ENCODE measurements around the gene CHRND.
A peak's percentile ranks its signal among the peaks of the same experiment; 100 is the strongest.

The CHRND gene

DNA sequence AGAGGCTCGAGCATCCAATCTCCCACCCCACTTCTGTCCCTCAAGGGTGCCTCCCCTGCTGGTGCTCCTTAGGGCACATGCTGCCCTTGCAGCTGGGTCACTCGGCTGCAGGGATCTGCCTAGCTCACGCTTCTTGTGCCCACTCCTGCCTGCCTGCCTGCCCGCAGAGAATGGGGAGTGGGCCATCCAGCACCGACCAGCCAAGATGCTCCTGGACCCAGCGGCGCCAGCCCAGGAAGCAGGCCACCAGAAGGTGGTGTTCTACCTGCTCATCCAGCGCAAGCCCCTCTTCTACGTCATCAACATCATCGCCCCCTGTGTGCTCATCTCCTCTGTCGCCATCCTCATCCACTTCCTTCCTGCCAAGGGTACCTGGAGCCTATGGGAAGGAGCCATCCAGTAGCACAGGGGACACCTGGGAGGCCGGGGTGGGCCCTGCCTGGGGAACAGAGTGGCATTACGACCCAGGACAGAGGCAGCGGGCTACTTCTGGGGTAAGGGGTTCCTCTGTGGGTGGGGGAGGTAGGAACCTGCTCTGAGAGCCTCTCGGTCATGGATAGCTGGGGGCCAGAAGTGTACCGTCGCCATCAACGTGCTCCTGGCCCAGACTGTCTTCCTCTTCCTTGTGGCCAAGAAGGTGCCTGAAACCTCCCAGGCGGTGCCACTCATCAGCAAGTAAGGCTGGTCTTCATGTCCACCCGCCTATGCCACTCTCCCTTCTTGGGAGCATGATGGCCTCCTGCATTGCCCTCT is 16.9 kb downstream of the CHRND start:
- H3K9me3 ChIP-seq = no peaks in the 10 kb centered on the region; the same call in 1 of the 2 replicates
- in situ Hi-C loops (cut with MboI; ENCODE audit: low sequenced_read_pairs) = no loop called here
- peaks cover 18% of the 10 kb centered on the region for H3K36me3 ChIP-seq (replicated peaks)
- H3K27me3 ChIP-seq (ENCODE audit: low read depth) = no peaks in the 10 kb centered on the region
- no peaks in the 10 kb centered on the region for H3K4me1 ChIP-seq
- H3K4me3 ChIP-seq = no peak overlapping the region
- no peak for DNase-seq (ENCODE audit: low spot score in 2 of 2)

DNA sequence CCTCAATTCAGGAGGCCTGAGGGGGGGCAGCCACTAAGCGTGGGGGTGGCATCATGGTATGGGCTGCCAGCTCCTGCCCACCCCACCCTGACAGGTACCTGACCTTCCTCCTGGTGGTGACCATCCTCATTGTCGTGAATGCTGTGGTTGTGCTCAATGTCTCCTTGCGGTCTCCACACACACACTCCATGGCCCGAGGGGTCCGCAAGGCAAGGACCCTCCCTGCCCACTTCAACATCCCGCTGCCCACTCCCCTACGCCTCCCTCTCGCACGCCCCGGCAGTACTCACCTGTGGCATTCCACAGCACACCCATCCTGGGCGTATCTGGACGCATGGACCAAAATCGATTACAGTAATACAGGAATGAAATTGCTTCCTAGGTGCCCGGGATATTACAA is 17.5 kb downstream of the CHRND start:
- Histone ChIP-seq H3K27me3 (ENCODE audit: low read depth) (no peaks in the 10 kb centered on the region), H3K4me3 (no peak overlapping the region), H3K9me3 (no peaks in the 10 kb centered on the region; the same call in 1 of the 2 replicates), H3K4me1 (no peaks in the 10 kb centered on the region), H3K36me3 (replicated peaks) (peaks cover 23% of the 10 kb centered on the region)
- in situ Hi-C loops (cut with MboI; ENCODE audit: low sequenced_read_pairs) = no loop called here
- DNase-seq (ENCODE audit: low spot score in 2 of 2) = no peak

DNA sequence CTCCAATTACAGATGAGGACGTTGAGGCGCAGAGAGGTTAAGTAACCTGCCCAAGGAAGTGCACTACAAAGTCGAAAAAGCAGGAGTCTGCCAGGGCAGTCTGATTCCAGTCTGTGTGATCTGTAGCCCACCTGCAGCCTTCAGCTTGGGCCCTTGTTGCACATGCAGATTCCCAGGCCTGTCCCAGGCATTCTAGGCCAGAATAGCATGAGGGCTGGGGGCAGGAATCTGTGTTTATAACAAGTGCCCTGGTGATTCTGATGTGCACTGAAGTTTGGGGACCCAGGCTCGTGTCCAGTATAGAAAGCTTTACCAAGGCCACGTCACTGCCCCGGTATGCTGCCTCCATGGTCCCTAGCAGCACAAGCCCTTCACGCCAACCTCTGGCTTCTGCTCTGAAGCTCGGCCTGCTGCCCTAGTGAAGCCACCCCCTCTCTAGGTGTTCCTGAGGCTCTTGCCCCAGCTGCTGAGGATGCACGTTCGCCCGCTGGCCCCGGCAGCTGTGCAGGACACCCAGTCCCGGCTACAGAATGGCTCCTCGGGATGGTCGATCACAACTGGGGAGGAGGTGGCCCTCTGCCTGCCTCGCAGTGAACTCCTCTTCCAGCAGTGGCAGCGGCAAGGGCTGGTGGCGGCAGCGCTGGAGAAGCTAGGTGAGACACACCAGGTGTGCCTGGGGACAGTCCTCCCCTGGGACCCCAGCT is 18.1 kb downstream of the CHRND start:
- Histone ChIP-seq H3K4me1 (no peaks in the 10 kb centered on the region), H3K36me3 (replicated peaks) (peaks cover 23% of the 10 kb centered on the region), H3K9me3 (no peaks in the 10 kb centered on the region; the same call in 1 of the 2 replicates), H3K4me3 (no peak overlapping the region), H3K27me3 (ENCODE audit: low read depth) (no peaks in the 10 kb centered on the region)
- no peak for DNase-seq (ENCODE audit: low spot score in 2 of 2)
- in situ Hi-C loops (cut with MboI; ENCODE audit: low sequenced_read_pairs) = no loop called here

DNA sequence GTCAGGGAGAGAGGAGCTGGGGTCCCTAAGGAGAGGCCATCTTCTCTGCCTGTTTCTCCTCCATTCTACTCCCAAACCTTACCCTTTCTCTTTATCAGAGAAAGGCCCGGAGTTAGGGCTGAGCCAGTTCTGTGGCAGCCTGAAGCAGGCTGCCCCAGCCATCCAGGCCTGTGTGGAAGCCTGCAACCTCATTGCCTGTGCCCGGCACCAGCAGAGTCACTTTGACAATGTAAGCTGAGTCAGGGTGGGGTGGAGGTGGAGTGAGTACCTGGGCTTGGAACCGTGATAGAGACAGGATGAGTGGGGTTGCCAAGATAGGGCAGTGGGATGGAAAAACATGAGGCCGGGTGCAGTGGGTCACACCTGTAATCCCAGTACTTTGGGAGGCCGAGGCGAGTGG is 18.7 kb downstream of the CHRND start:
- H3K36me3 ChIP-seq (replicated peaks) = peaks cover 25% of the 10 kb centered on the region
- peaks cover 1% of the 10 kb centered on the region; the same call in 1 of the 2 replicates for H3K4me1 ChIP-seq
- H3K9me3 ChIP-seq = no peaks in the 10 kb centered on the region; the same call in 1 of the 2 replicates
- DNase-seq (ENCODE audit: low spot score in 2 of 2) = no peak
- in situ Hi-C loops (cut with MboI; ENCODE audit: low sequenced_read_pairs) = no loop called here
- H3K4me3 ChIP-seq = no peak overlapping the region
- H3K27me3 ChIP-seq (ENCODE audit: low read depth) = no peaks in the 10 kb centered on the region

DNA sequence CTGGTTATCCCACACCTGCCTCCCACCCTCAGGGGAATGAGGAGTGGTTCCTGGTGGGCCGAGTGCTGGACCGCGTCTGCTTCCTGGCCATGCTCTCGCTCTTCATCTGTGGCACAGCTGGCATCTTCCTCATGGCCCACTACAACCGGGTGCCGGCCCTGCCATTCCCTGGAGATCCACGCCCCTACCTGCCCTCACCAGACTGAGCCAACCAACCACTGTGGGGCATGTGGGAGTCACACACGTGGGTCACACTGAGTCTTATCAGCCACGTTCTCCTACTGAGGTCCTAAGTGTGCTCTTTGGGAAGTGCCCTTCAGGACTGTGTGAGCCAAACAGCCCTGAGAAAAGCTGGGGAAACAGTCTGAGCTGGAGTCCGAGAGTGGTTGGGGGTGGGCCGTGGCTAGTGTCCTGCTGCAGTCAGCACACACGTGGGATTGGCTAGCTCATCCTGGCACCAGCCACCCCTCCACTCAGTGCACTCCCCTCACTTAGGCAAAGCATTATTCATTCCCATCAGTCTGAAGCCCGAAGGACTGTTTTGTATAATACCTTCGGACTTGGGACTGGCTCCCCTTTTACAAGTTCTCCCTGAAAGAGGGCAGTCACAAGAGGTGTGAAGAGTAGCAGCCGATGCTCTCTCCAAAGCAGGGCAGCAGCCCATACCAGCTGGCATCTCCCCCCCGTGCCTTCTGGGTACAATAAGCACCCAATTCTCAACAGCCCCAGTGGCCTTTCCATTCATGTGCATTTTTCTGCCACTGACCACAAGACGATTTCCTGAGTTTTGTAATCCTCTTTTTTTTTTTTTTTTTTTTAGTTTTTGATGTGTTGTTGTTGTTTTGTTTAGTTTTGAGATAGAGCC is 19.8 kb downstream of the CHRND start:
- Histone ChIP-seq H3K36me3 (replicated peaks) (peaks cover 25% of the 10 kb centered on the region), H3K9me3 (no peaks in the 10 kb centered on the region; the same call in 1 of the 2 replicates), H3K4me1 (peaks cover 4% of the 10 kb centered on the region; the same call in 1 of the 2 replicates), H3K4me3 (no peak overlapping the region), H3K27me3 (ENCODE audit: low read depth) (no peaks in the 10 kb centered on the region)
- no peak for DNase-seq (ENCODE audit: low spot score in 2 of 2)
- in situ Hi-C loops (cut with MboI; ENCODE audit: low sequenced_read_pairs) = no loop called here

DNA sequence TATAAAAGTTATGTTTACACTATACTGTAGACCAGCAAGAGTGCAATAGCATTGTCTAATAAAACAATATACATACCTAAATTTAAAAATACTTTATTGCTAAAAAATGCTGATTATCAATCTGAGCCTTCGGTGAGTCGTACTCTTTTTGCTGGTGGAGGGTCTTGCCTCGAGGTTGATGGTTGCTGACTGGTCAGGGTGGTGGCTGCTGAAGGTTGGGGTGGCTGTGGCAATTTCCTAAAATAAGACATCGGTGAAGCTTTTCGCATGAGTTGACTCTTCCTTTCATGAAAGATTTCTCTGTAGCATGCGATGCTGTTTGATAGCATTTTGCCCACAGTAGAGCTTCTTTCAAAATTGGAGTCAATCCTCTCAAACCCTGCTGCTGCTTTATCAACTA is 22.0 kb downstream of the CHRND start:
- H3K36me3 ChIP-seq (replicated peaks) = peaks cover 25% of the 10 kb centered on the region
- H3K27me3 ChIP-seq (ENCODE audit: low read depth) = no peaks in the 10 kb centered on the region
- H3K9me3 ChIP-seq = peaks cover 3% of the 10 kb centered on the region; the same call in 1 of the 2 replicates
- H3K4me3 ChIP-seq = no peak overlapping the region
- in situ Hi-C loops (cut with MboI; ENCODE audit: low sequenced_read_pairs) = no loop called here
- peaks cover 11% of the 10 kb centered on the region for H3K4me1 ChIP-seq
- DNase-seq (ENCODE audit: low spot score in 2 of 2) = no peak

DNA sequence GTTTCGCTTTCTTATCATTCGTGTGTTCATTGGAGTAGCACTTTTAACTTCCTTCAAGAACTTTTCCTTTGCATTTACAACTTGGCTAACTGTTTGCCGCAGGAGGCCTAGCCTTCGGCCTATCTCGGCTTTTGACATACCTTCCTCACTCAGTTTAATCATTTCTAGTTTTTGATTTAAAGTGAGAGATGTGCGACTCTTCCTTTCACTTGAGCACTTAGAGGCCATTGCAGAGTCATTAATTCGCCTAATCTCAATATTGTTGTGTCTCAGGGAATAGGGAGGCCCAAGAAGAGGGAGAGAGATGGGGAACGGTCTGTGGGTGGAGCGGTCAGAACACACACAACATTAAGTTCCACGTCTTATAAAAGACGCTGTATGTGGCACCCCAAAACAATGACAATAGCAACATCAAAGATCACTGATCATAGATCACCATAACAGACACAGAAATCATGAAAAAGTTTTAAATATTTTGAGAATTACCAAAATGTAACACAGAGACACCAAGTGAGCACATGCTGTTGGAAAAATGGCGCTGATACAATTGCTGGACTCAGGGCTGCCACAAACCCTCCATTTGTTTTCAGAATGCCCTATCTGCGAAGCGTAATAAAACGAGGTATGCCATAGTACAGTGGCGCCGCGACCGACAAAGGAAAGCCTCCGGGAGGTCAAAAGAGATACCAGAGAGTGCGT is 23.8 kb downstream of the CHRND start:
- Histone ChIP-seq H3K36me3 (replicated peaks) (peaks cover 28% of the 10 kb centered on the region), H3K4me3 (peak overlapping the region; percentile 93), H3K4me1 (peaks cover 11% of the 10 kb centered on the region), H3K27me3 (ENCODE audit: low read depth) (no peaks in the 10 kb centered on the region), H3K9me3 (peaks cover 3% of the 10 kb centered on the region; the same call in 1 of the 2 replicates)
- DNase-seq (ENCODE audit: low spot score in 2 of 2) = no peak
- in situ Hi-C loops (cut with MboI; ENCODE audit: low sequenced_read_pairs) = no loop called here

DNA sequence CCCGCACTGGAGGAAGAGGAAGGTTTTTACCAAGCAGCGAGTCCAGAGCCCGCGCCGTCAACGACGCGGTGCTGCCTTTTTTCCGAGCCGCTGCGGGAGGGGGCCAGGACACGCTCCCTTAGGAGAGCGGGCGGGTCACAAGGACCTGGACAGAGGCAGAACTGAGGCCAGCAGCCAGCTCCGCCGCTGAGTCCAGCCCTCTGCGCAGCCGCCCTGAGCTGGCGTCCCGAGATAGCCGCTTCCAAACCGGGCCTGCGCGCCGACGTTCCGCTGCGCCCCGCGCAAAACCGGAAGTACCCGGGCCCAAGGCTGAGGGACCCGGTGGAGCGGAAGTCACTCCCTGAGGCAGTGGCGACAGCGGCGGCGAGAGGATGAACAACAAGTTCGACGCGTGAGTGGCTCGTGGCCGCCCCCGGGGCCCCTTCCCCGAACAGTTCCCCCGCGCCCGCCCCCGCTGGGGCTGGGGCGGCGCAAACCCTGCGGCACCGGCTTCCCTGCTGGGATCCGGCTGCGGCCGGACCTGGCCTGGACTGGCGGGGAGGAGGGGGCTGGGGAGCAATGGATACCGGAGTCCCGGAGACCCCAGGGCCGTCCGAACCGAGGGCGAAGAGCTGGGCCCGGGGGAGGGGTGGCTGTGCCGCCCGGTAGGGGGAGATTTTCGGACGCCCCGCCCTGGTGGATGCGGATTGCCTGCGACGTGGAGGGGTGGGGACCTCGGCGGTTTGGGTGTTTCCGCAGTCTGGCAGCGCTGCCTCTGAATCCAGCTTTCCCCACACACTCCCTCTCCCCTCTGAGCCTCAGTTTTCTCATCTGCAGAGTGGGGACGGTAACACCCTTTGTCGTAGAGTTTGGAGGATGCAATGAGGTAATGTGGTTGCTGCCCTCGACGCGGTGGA is 24.6 kb downstream of the CHRND start, which contains the start of the genes EIF4E2 and TIGD1:
TSS of gene EIF4E2 (plus strand) at position 336 of the 896 bp plus-strand sequence. CDS start at position 372, 36 bp downstream.
TSS of gene TIGD1 (minus strand) at position 204 of the 896 bp plus-strand sequence. CDS start 675 bp downstream, outside the sequence.
- Histone ChIP-seq H3K27me3 (ENCODE audit: low read depth) (no peaks in the 10 kb centered on the region), H3K4me3 (peak within 1 kb of the TSS; percentile 93), H3K36me3 (replicated peaks) (peaks cover 27% of the 10 kb centered on the region), H3K9me3 (peaks cover 3% of the 10 kb centered on the region; the same call in 1 of the 2 replicates), H3K4me1 (peaks cover 11% of the 10 kb centered on the region)
- in situ Hi-C loops (cut with MboI; ENCODE audit: low sequenced_read_pairs) = no loop called here
- DNase-seq (ENCODE audit: low spot score in 2 of 2) = peak; percentile 85 to 95

DNA sequence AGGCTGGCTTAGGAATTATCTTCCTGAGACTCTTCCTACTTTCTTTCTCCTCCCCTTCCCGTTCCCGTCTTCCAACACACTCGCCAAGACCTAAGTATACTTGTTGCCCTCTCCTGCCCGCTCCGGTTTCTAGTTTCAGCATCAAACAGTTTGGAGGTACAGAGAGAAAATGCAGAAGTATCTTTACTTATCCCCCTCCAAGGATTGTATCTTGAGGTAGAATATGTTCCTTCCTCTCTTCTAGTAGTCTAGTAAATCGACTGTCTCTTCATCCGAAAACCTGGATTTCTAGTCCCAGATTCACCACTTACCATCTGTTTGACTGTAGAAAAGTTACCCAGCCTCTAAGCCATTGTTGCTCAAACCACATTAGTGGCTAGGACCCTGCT is 25.3 kb downstream of the CHRND start:
- in situ Hi-C loops (cut with MboI; ENCODE audit: low sequenced_read_pairs) = no loop called here
- Histone ChIP-seq H3K4me3 (peak overlapping the region; percentile 93), H3K9me3 (peaks cover 3% of the 10 kb centered on the region; the same call in 1 of the 2 replicates), H3K27me3 (ENCODE audit: low read depth) (no peaks in the 10 kb centered on the region), H3K4me1 (peaks cover 11% of the 10 kb centered on the region), H3K36me3 (replicated peaks) (peaks cover 30% of the 10 kb centered on the region)
- no peak for DNase-seq (ENCODE audit: low spot score in 2 of 2)

DNA sequence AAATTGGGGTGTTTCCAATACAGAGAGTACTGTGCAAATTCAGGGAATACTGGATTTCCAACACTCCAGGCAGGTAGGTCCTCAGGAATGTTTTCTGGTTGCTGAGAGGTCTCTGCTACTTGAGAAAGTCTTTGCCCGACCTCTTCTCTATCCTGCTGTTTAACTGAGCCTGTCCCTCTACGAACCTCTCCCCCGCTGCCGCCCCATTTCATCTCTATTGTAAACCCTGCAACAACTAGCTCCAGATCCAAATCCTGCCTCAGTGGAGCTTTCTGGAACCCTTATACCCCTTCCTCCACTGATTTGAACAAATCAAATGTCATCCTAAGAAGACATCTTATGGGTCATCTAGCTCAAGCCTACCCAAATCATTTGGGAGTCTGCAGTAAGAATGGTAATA is 25.8 kb downstream of the CHRND start:
- no peaks in the 10 kb centered on the region for H3K27me3 ChIP-seq (ENCODE audit: low read depth)
- H3K9me3 ChIP-seq = peaks cover 3% of the 10 kb centered on the region; the same call in 1 of the 2 replicates
- peaks cover 27% of the 10 kb centered on the region for H3K36me3 ChIP-seq (replicated peaks)
- DNase-seq (ENCODE audit: low spot score in 2 of 2) = no peak
- in situ Hi-C loops (cut with MboI; ENCODE audit: low sequenced_read_pairs) = no loop called here
- peak overlapping the region; percentile 93 for H3K4me3 ChIP-seq
- peaks cover 11% of the 10 kb centered on the region for H3K4me1 ChIP-seq

DNA sequence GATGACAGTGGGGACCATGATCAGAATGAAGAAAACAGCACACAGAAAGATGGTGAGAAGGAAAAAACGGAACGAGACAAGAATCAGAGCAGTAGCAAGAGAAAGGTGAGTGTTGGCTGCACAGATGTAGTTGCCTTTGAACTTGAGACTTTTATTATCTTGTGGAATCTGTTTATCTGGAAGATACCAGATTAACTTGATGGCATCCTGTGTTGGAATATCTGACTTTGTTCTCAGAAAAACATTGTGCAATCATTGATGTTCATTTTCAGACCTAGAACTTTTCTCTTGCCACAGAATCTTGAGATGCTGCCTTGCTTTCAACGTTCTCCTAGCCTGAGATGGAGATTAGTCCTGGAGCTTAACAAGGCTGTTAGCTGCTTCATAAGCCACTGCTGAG is 30.5 kb downstream of the CHRND start:
- in situ Hi-C loops (cut with MboI; ENCODE audit: low sequenced_read_pairs) = no loop called here
- H3K4me3 ChIP-seq = no peak overlapping the region
- no peaks in the 10 kb centered on the region for H3K27me3 ChIP-seq (ENCODE audit: low read depth)
- H3K4me1 ChIP-seq = peaks cover 5% of the 10 kb centered on the region
- no peaks in the 10 kb centered on the region for H3K9me3 ChIP-seq
- peaks cover 32% of the 10 kb centered on the region for H3K36me3 ChIP-seq (replicated peaks)
- DNase-seq (ENCODE audit: low spot score in 2 of 2) = no peak

DNA sequence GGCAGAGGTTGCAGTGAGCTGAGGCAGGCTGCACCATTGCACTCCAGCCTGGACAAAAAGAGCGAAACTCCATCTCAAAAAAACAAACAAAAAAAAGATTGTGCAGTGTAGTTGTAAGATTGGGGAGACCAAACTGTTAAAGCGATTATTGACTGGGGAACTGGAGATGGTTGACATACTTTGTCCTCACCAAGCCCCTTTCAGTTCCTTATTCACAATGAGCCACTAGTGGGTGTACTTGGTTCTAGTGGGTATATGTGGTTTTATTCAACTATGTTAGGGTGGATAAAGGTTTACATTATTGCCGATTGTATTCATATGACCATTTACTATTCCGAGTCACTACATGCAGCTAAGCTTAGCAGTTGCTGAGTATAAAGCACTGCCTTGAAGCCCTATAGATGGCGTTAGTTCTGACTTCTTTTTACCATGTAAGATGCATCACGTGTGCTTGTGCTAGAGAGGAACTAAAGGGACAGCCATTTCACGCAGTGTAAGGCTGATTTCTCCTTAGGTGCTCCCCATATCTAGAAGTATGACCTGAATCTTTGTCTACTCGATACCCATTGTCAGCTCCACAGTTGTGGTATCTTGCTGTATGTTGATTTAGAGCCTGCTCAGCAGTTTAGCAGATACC is 36.7 kb downstream of the CHRND start:
- in situ Hi-C loops (cut with MboI; ENCODE audit: low sequenced_read_pairs) = no loop called here
- no peak for DNase-seq (ENCODE audit: low spot score in 2 of 2)
- peaks cover 62% of the 10 kb centered on the region for H3K36me3 ChIP-seq (replicated peaks)
- no peaks in the 10 kb centered on the region for H3K4me1 ChIP-seq
- H3K27me3 ChIP-seq (ENCODE audit: low read depth) = no peaks in the 10 kb centered on the region
- no peaks in the 10 kb centered on the region for H3K9me3 ChIP-seq
- no peak overlapping the region for H3K4me3 ChIP-seq
